Heart left ventricle (tissue), 16 donors: Measurements from ENCODE around the gene IFT27. TPM values are rescaled to one million over a fixed set of nuclear protein-coding genes. Genes with fewer than 3 reads are reported as not detected.

Experiments
- ATAC-seq, 4 donors: fragments of 200-7000 bp; cut with Tn5 transposase; one replicate each; pipeline ENCODE4 v1.9.1; 2020 to 2022; ENCODE audit warnings: moderate library complexity in 4 of 4, mild to moderate bottlenecking in 3 of 4, moderate number of reproducible peaks in 1 of 4
- DNase-seq, 5 donors: peaks; one replicate each; pipeline ENCODE4 v3.0.0-alpha.2; 2020
- H3K27ac ChIP-seq, 12 donors: fragments of 200-600 bp; sonication (generic) in 4 of 12; one replicate each; pipeline versions ENCODE4 v1.5.0 to v1.8.0; 2016 to 2022; ENCODE audit warnings: mild to moderate bottlenecking in 2 of 12
- H3K27me3 ChIP-seq, 9 donors: fragments of 200-600 bp; sonication (generic) in 2 of 9; one replicate each; pipeline versions ENCODE4 v1.5.1 to v1.8.0; 2016 to 2022; ENCODE audit warnings: mild to moderate bottlenecking in 3 of 9
- H3K36me3 ChIP-seq, 9 donors: fragments of 200-600 bp; sonication (generic) in 2 of 9; one replicate each; pipeline versions ENCODE4 v1.5.0 to v1.8.0; 2018 to 2022; ENCODE audit warnings: mild to moderate bottlenecking in 2 of 9
- H3K4me1 ChIP-seq, 12 donors: fragments of 200-600 bp; sonication (generic) in 4 of 12; one replicate each; pipeline versions ENCODE4 v1.5.0 to v1.8.0; 2016 to 2022; ENCODE audit warnings: mild to moderate bottlenecking in 3 of 12
- H3K4me3 ChIP-seq, 12 donors: fragments of 200-600 bp; sonication (generic) in 4 of 12; one replicate each; pipeline versions ENCODE4 v1.5.0 to v1.8.0; 2017 to 2022; ENCODE audit warnings: mild to moderate bottlenecking in 9 of 12, moderate library complexity in 4 of 12
- H3K9me3 ChIP-seq, 12 donors: fragments of 200-600 bp; sonication (generic) in 4 of 12; one replicate each; pipeline versions ENCODE4 v1.5.0 to v1.8.0; 2016 to 2022; ENCODE audit warnings: mild to moderate bottlenecking in 1 of 12
- CTCF ChIP-seq, 12 donors: fragments of 200-600 bp; sonication (generic) in 4 of 12; IDR thresholded peaks; one replicate each; pipeline versions ENCODE4 v1.5.0 to v1.8.0; 2018 to 2022; ENCODE audit warnings: antibody characterized with exemption in 12 of 12, mild to moderate bottlenecking in 5 of 12
- POLR2A ChIP-seq, 2 donors: fragments of 450-650 bp; IDR thresholded peaks; one replicate each; pipeline ENCODE4 v1.6.1; 2017; ENCODE audit warnings: antibody characterized with exemption in 2 of 2, mild to moderate bottlenecking in 2 of 2, moderate library complexity in 2 of 2
- WGBS, 4 donors: extraction: QIAGEN DNeasy Blood & Tissue Kit in 2 of 4; methylation state at CpG; one replicate each; pipeline versions ENCODE4 v1.1.5 to v1.1.7; 2013 to 2018; 5-methylcytosine and 5-hydroxymethylcytosine counted together
- intact Hi-C, 10 donors: fragments of 100-400 bp; cut with DNase I; formaldehyde crosslinking; loops; one replicate each; pipeline versions ENCODE4 v1.11.1 to v1.14.2; 2022
- polyA plus RNA-seq, 2 donors: library from polyadenylated mRNA; stranded (reverse); fragments of 200-250 nt; gene quantifications; one replicate each; pipeline ENCODE4 v1.2.3, GENCODE V29; 2013
- total RNA-seq, 9 donors: library from RNA; depleted of rRNA in 2 of 9; stranded (reverse); fragments of >200 nt in 2 of 9; fragmentation: NEBNext Ultra II Directional in 3 of 9; extraction: Animal tissue kit (Norgen Biotek cat#: 25700) in 3 of 9; gene quantifications; one replicate each; pipeline versions ENCODE4 v1.1.0 to v1.2.4, GENCODE V29; 2016 to 2023
- donor health status: ischemic (EF 13 %, LVEDD 7.1; RV severe dilation, severe dysfunction).
- donor health status: healthy with polysubstance abuse.
- donor health status: DM: no; HTN: yes; CAD: no.
- donor health status: DM: no; HTN: no; CAD: no.
- donor health status: ischemic (EF 25% LVEDD 6.9; RV normal size, moderate dysfunction).
- donor health status: ischemic (EF 25% LVEDD 5.7; RV mildly dilated, moderate dysfunction).
- donor health status: healthy.
- donor health status: DM: yes; HTN: yes; CAD: no.
- donor health status: ischemic (EF 35%, LVEDD 5.7; RV mildly dilated, moderate dysfunction).
- donor health status: nonischemic (EF 11% LVEDD 7.7; RV severe dilation, severe dysfunction).
- donor health status: DM: yes; HTN: yes; CAD: no.
- donor health status: PGD.
- donor health status: ischemic (EF 29% LVEDD 5.4; RV normal size, mild dysfunction).
- donor health status: nonischemic (EF 23%, LVEDD 6.1; RV moderate dilation, normal function).

IFT27 gene
- total and polyA plus RNA-seq, 11 donors = 18.4 to 36.7 (median 25.8) TPM

- no peak for DNase-seq
- Histone ChIP-seq H3K9me3 (no peaks in the 10 kb centered on the region), H3K27ac (no peak overlapping the region), H3K27me3 (peaks cover 0 to 66% (median 22%) of the 10 kb centered on the region in 9 donors), H3K4me1 (no peaks in the 10 kb centered on the region), H3K4me3 (no peak overlapping the region), H3K36me3 (no peaks in the 10 kb centered on the region)
- no peak for ATAC-seq
- TF ChIP-seq CTCF (IDR thresholded peaks at IDR 0.05) (no peak), POLR2A (IDR thresholded peaks at IDR 0.05) (no peak)
- intact Hi-C loops = no loop called here
- 79 to 84% (median 82%) methylated on average over 7 of the region's 7 CpGs for WGBS, 4 donors
These were observed 48.8 kb downstream of the IFT27 start for GRCh38 chr22:36727110-36727509.

- intact Hi-C loops = no loop called here
- no peak for TF ChIP-seq CTCF (IDR thresholded peaks at IDR 0.05)
- no peak for TF ChIP-seq POLR2A (IDR thresholded peaks at IDR 0.05)
- peaks cover 0 to 60% (median 22%) of the 10 kb centered on the region in 9 donors for H3K27me3 ChIP-seq
- H3K4me1 ChIP-seq = no peaks in the 10 kb centered on the region
- H3K9me3 ChIP-seq = no peaks in the 10 kb centered on the region
- no peak overlapping the region for H3K4me3 ChIP-seq
- no peak overlapping the region for H3K27ac ChIP-seq
- H3K36me3 ChIP-seq = no peaks in the 10 kb centered on the region
- DNase-seq (no peak), ATAC-seq (no peak)
- 75 to 82% (median 79%) methylated on average over 9 of the region's 9 CpGs for WGBS, 4 donors
These were observed 49.9 kb downstream of the IFT27 start for GRCh38 chr22:36726007-36726380.

- intact Hi-C loops = no loop called here
- Histone ChIP-seq H3K36me3 (no peaks in the 10 kb centered on the region), H3K27ac (no peak overlapping the region), H3K4me3 (no peak overlapping the region), H3K4me1 (no peaks in the 10 kb centered on the region), H3K9me3 (no peaks in the 10 kb centered on the region), H3K27me3 (peaks cover 0 to 63% (median 22%) of the 10 kb centered on the region in 9 donors)
- WGBS, 4 donors = 73 to 78% (median 74%) methylated on average over 24 of the region's 24 CpGs
- ATAC-seq (no peak), DNase-seq (no peak)
- TF ChIP-seq CTCF (IDR thresholded peaks at IDR 0.05) (no peak), POLR2A (IDR thresholded peaks at IDR 0.05) (no peak)
These were observed 50.4 kb downstream of the IFT27 start for GRCh38 chr22:36725366-36726006.

- H3K27me3 ChIP-seq = peaks cover 0 to 61% (median 22%) of the 10 kb centered on the region in 9 donors
- 77 to 95% (median 79%) methylated on average over 2 to 4 of the region's 4 CpGs for WGBS, 4 donors
- no peak for ATAC-seq
These were observed 51.1 kb downstream of the IFT27 start for GRCh38 chr22:36724836-36725235.

More at GRCh38 chr22:36724836-36725235, 51.1 kb downstream of the IFT27 start:
- TF ChIP-seq POLR2A (IDR thresholded peaks at IDR 0.05) (no peak), CTCF (IDR thresholded peaks at IDR 0.05) (no peak)
- DNase-seq = no peak
- Histone ChIP-seq H3K4me1 (no peaks in the 10 kb centered on the region), H3K4me3 (no peak overlapping the region), H3K9me3 (no peaks in the 10 kb centered on the region), H3K36me3 (no peaks in the 10 kb centered on the region), H3K27ac (no peak overlapping the region)
- intact Hi-C loops = no loop called here
